Measurements from ENCODE around the gene ELMO1. TPM values are rescaled to one million over a fixed set of nuclear protein-coding genes. Genes with fewer than 3 reads are reported as not detected.

Gene ELMO1
- total RNA-seq, 1 experiment from 2014 or later = 7.8 TPM

DNA sequence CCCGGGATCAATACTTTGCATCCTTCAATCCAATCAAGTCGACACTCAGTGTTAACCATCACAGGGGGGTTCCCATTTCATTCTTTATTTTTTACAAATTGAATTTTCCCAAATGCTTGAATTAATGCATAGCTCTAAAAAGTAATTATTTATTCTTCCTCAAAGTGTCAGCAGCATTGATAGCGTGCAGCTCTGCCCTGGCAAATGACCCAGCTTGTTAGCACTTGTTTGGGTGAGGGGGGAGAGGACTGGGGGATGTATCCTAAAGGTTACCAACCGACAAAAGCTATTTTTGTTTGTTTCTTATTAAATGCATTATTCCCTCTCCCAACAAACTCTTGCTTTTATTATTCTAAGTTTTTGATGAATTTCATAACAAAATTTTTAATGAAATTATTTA lies 27.0 kb upstream of the ELMO1 start:
- Histone ChIP-seq H2BK12ac (ENCODE audit: insufficient read length, low read depth, low read length) (no peak overlapping the region), H3K27ac (ENCODE audit: insufficient read length, low read depth, low read length) (no peak overlapping the region), H3T11ph (ENCODE audit: low read length) (no peak overlapping the region), H3K18ac (ENCODE audit: insufficient read length, low read depth, low read length) (no peak overlapping the region), H2BK120ac (ENCODE audit: low read depth, low read length, poor library complexity, severe bottlenecking) (no peak overlapping the region), H2BK15ac (ENCODE audit: low read depth, low read length) (no peak overlapping the region), H2AFZ (ENCODE audit: low read length) (no peak overlapping the region), H4K8ac (replicated peaks; ENCODE audit: insufficient read length, low read depth, low read length) (no peak overlapping the region), H4K5ac (ENCODE audit: insufficient read length, low read depth, low read length) (no peak overlapping the region), H2BK20ac (ENCODE audit: low read depth, low read length, poor library complexity, severe bottlenecking) (no peak overlapping the region), H3K14ac (ENCODE audit: insufficient read depth, low read length) (no peak overlapping the region), H3K4me2 (ENCODE audit: insufficient read depth, insufficient read length, low read length) (no peak overlapping the region), H3K9me3 (ENCODE audit: control insufficient read depth, low read depth, low read length) (no peaks in the 10 kb centered on the region), H3K79me2 (ENCODE audit: insufficient read depth, low read length) (no peaks in the 10 kb centered on the region), H3K23me2 (ENCODE audit: insufficient read length, low read depth, low read length, poor library complexity, severe bottlenecking) (no peaks in the 10 kb centered on the region), H3K4ac (ENCODE audit: low read depth, low read length) (no peak overlapping the region), H4K20me1 (ENCODE audit: control insufficient read depth, insufficient read depth, insufficient read length) (no peaks in the 10 kb centered on the region), H2BK5ac (ENCODE audit: insufficient read length, low read length) (no peak overlapping the region), H2AK5ac (ENCODE audit: insufficient read length, low read length) (no peak overlapping the region), H3K23ac (ENCODE audit: insufficient read length, low read depth, low read length) (no peak overlapping the region), H3K79me1 (ENCODE audit: insufficient read depth, low read depth, low read length, poor library complexity, severe bottlenecking) (no peaks in the 10 kb centered on the region), H3K27me3 (ENCODE audit: insufficient read depth, low read length) (no peaks in the 10 kb centered on the region), H3K56ac (ENCODE audit: insufficient read length, low read depth, low read length) (no peak overlapping the region), H4K91ac (ENCODE audit: insufficient read length, low read depth, low read length) (no peak overlapping the region), H3K9ac (ENCODE audit: extremely low read depth, insufficient read length, low read length) (no peak overlapping the region), H3K4me1 (ENCODE audit: insufficient read depth, low read length) (peaks cover 3% of the 10 kb centered on the region; the same call in 1 of the 2 replicates)
- Mint-ChIP-seq H3K9me3 (no peaks in the 10 kb centered on the region), H3K27me3 (ENCODE audit: low read depth) (no peaks in the 10 kb centered on the region; the same call in none of the 2 replicates), H3K36me3 (ENCODE audit: insufficient read depth in 1 of 3, low read depth in 3 of 3) (no peaks in the 10 kb centered on the region), H3K27ac (no peak overlapping the region), H3K4me3 (no peak overlapping the region), H3K4me1 (peaks cover 7% of the 10 kb centered on the region in 2 experiments)
- WGBS (ENCODE audit: extremely low coverage, insufficient read length, low lambda C conversion rate) = no CpG with 5 or more reads among the region's 4 CpGs
- no peak for TF ChIP-seq CTCF (conservative IDR thresholded peaks at IDR 0.05)
- DNase-seq = no peak
